Mesothelial cell of epicardium (in vitro differentiated cells): ENCODE measurements around the gene ARHGAP29. TPM values are rescaled to one million over a fixed set of nuclear protein-coding genes. Genes with fewer than 3 reads are reported as not detected.

Experiments
- DNase-seq, 2 experiments: peaks; one replicate each; pipeline ENCODE4 v3.0.0; 2021; ENCODE audit warnings: low spot score in 2 of 2; ENCODE audit not compliant: unreplicated experiment in 2 of 2
- H3K27ac Mint-ChIP-seq: 2 replicates; pipeline ENCODE4 v1.8.0; 2021; ENCODE audit warnings: mixed read lengths
- H3K27me3 Mint-ChIP-seq: 2 replicates; pipeline ENCODE4 v1.8.0; 2021; ENCODE audit warnings: low read depth, mixed read lengths
- H3K36me3 Mint-ChIP-seq: 2 replicates; pipeline ENCODE4 v1.8.0; 2021; ENCODE audit warnings: mixed read lengths
- H3K4me1 Mint-ChIP-seq: 2 replicates; pipeline ENCODE4 v1.8.0; 2021; ENCODE audit warnings: mixed read lengths
- H3K4me3 Mint-ChIP-seq: 2 replicates; pipeline ENCODE4 v1.8.0; 2021; ENCODE audit warnings: mild to moderate bottlenecking, moderate library complexity, mixed read lengths
- H3K9me3 Mint-ChIP-seq: 2 replicates; pipeline ENCODE4 v1.8.0; 2021; ENCODE audit warnings: mixed read lengths
- CTCF ChIP-seq: fragments of 200-600 bp; sonication (generic); IDR thresholded peaks from one replicate; pipeline ENCODE4 v1.5.0; 2021; ENCODE audit warnings: antibody characterized with exemption; ENCODE audit not compliant: unreplicated experiment
- total RNA-seq: library from RNA; stranded (reverse); gene quantifications from 3 replicates; pipeline ENCODE4 v1.2.1, GENCODE V29; 2021

ARHGAP29 gene
- total RNA-seq, 1 donor from 2014 or later = 115 TPM

DNA sequence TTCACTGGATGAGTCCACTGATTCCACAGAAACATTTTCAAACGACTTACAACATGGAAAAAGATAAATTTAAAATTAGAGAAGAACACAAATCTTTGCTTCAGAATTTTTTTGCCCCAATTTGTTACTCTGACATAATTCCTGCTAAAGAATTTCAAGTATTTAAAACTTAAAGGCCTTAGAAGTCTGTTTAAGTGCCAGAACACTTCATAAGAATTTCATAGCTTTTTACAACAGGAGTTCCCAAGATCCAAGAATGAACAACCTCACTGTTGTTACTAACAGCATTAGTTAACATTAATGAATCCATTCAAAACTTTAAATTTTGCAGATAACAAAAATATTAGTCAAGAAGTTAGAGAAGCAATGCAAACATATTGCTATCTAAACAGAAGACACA lies 31.7 kb downstream of the ARHGAP29 start:
- Mint-ChIP-seq H3K9me3 (peaks cover 5% of the 10 kb centered on the region), H3K4me3 (no peak overlapping the region), H3K27ac (peak overlapping the region; percentile 72), H3K36me3 (peaks cover 43% of the 10 kb centered on the region), H3K27me3 (no peaks in the 10 kb centered on the region), H3K4me1 (peaks cover 16% of the 10 kb centered on the region)
- DNase-seq = no peak
- TF ChIP-seq CTCF = no peak

- Mint-ChIP-seq H3K27me3 (no peaks in the 10 kb centered on the region), H3K4me1 (peaks cover 29% of the 10 kb centered on the region), H3K27ac (peak overlapping the region; percentile 4), H3K36me3 (peaks cover 36% of the 10 kb centered on the region), H3K4me3 (no peak overlapping the region), H3K9me3 (no peaks in the 10 kb centered on the region)
- no peak for TF ChIP-seq CTCF
- DNase-seq = no peak
Measured at GRCh38 chr1:94202241-94202640, 35.1 kb downstream of the ARHGAP29 start.

GRCh38 chr1:94199398-94199797 lies 38.0 kb downstream of the ARHGAP29 start:
- Mint-ChIP-seq H3K4me1 (peaks cover 28% of the 10 kb centered on the region), H3K4me3 (no peak overlapping the region), H3K27me3 (no peaks in the 10 kb centered on the region), H3K9me3 (no peaks in the 10 kb centered on the region), H3K27ac (peak overlapping the region; percentile 4), H3K36me3 (peaks cover 46% of the 10 kb centered on the region)
- TF ChIP-seq CTCF = no peak
- DNase-seq = no peak

GRCh38 chr1:94194079-94194865 lies 43.1 kb downstream of the ARHGAP29 start:
- no peaks in the 10 kb centered on the region for H3K9me3 Mint-ChIP-seq
- H3K27ac Mint-ChIP-seq = peak overlapping the region; percentile 28
- DNase-seq = no peak
- H3K4me3 Mint-ChIP-seq = no peak overlapping the region
- H3K4me1 Mint-ChIP-seq = peaks cover 38% of the 10 kb centered on the region
- H3K27me3 Mint-ChIP-seq = no peaks in the 10 kb centered on the region
- H3K36me3 Mint-ChIP-seq = peaks cover 45% of the 10 kb centered on the region
- no peak for TF ChIP-seq CTCF

GRCh38 chr1:94193128-94193527 lies 44.3 kb downstream of the ARHGAP29 start:
- no peak overlapping the region for H3K4me3 Mint-ChIP-seq
- H3K27me3 Mint-ChIP-seq = no peaks in the 10 kb centered on the region
- H3K4me1 Mint-ChIP-seq = peaks cover 33% of the 10 kb centered on the region
- peaks cover 51% of the 10 kb centered on the region for H3K36me3 Mint-ChIP-seq
- no peaks in the 10 kb centered on the region for H3K9me3 Mint-ChIP-seq
- TF ChIP-seq CTCF = no peak
- DNase-seq = no peak
- peak overlapping the region; percentile 64 for H3K27ac Mint-ChIP-seq
